ENCODE measurements around the gene RRP12.

The RRP12 gene

GRCh38 chr10:97400665-97401454, at the start of gene RRP12:
Gene RRP12, minus strand, starts transcription at chr10:97401340. Its CDS starts 109 bp downstream, at chr10:97401231.
- peak within 1 kb of the TSS; percentile 80 for H3K4me3 ChIP-seq (ENCODE audit: low read depth, low read length, poor library complexity, severe bottlenecking)
- no peak for TF ChIP-seq EZH2 (IDR thresholded peaks at IDR 0.05; ENCODE audit: borderline replicate concordance, low read length)
- peak; percentile 14; the same call in 1 of the 2 replicates for TF ChIP-seq CTCF (IDR thresholded peaks at IDR 0.05; ENCODE audit: low read length)
- H2AFZ ChIP-seq (ENCODE audit: low read length) = 0 out of 2 replicates have a peak within 1 kb of the TSS, but pooled peaks have one; percentile 74

GRCh38 chr10:97450828-97451227, 49.7 kb upstream of the RRP12 start:
- Histone ChIP-seq H3K36me3 (ENCODE audit: insufficient read depth, low read length) (peaks cover 24% of the 10 kb centered on the region), H3K9ac (ENCODE audit: low read length) (no peak overlapping the region), H3K79me2 (ENCODE audit: insufficient read depth, low read length) (peaks cover 10% of the 10 kb centered on the region), H4K20me1 (ENCODE audit: insufficient read depth, low read length) (no peaks in the 10 kb centered on the region), H3K9me2 (ENCODE audit: low read depth, low read length) (no peaks in the 10 kb centered on the region), H3K9me3 (ENCODE audit: low read length) (no peaks in the 10 kb centered on the region), H3K4me2 (ENCODE audit: low read length) (no peak overlapping the region), H3K27me3 (ENCODE audit: insufficient read depth, low read length) (no peaks in the 10 kb centered on the region), H3K4me3 (ENCODE audit: low read depth, low read length, poor library complexity, severe bottlenecking) (no peak overlapping the region), H3F3A (ENCODE audit: insufficient read depth, low read length) (no peaks in the 10 kb centered on the region), H3K4me1 (ENCODE audit: insufficient read depth, low read length, severe bottlenecking) (peaks cover 17% of the 10 kb centered on the region), H3K27ac (ENCODE audit: low read depth, low read length, poor library complexity, severe bottlenecking) (no peak overlapping the region), H2AFZ (ENCODE audit: low read length) (no peak overlapping the region)
- TF ChIP-seq CTCF (IDR thresholded peaks at IDR 0.05; ENCODE audit: low read length) = no peak
- no peak for TF ChIP-seq EZH2 (IDR thresholded peaks at IDR 0.05; ENCODE audit: borderline replicate concordance, low read length)

More at GRCh38 chr10:97400665-97401454, at the start of gene RRP12:
- peaks cover 15% of the 10 kb centered on the region for H3K4me1 ChIP-seq (ENCODE audit: insufficient read depth, low read length, severe bottlenecking)
- H3F3A ChIP-seq (ENCODE audit: insufficient read depth, low read length) = no peaks in the 10 kb centered on the region
- H4K20me1 ChIP-seq (ENCODE audit: insufficient read depth, low read length) = no peaks in the 10 kb centered on the region
- H3K27me3 ChIP-seq (ENCODE audit: insufficient read depth, low read length) = no peaks in the 10 kb centered on the region
- H3K4me2 ChIP-seq (ENCODE audit: low read length) = peak within 1 kb of the TSS; percentile 94
- no peaks in the 10 kb centered on the region for H3K9me3 ChIP-seq (ENCODE audit: low read length)
- H3K36me3 ChIP-seq (ENCODE audit: insufficient read depth, low read length) = peaks cover 6% of the 10 kb centered on the region; the same call in 1 of the 2 replicates
- no peaks in the 10 kb centered on the region for H3K79me2 ChIP-seq (ENCODE audit: insufficient read depth, low read length)
- H3K27ac ChIP-seq (ENCODE audit: low read depth, low read length, poor library complexity, severe bottlenecking) = peak within 1 kb of the TSS; percentile 18
- peak within 1 kb of the TSS; percentile 69 for H3K9ac ChIP-seq (ENCODE audit: low read length)
- H3K9me2 ChIP-seq (ENCODE audit: low read depth, low read length) = no peaks in the 10 kb centered on the region

GRCh38 chr10:97445722-97446639, 44.8 kb upstream of the RRP12 start, which contains the start of the genes EXOSC1 and ZDHHC16:
Gene EXOSC1, minus strand, starts transcription at chr10:97446006. Its CDS starts 21 bp downstream, at chr10:97445985.
Gene ZDHHC16, plus strand, starts transcription at chr10:97446175. Its CDS starts 5,501 bp downstream, at chr10:97451676.
- H3K4me3 ChIP-seq (ENCODE audit: low read depth, low read length, poor library complexity, severe bottlenecking) = peak within 1 kb of the TSS; percentile 92
- no peak within 1 kb of the TSS for H2AFZ ChIP-seq (ENCODE audit: low read length)
- H3K9me3 ChIP-seq (ENCODE audit: low read length) = no peaks in the 10 kb centered on the region
- H3K9me2 ChIP-seq (ENCODE audit: low read depth, low read length) = no peaks in the 10 kb centered on the region
- H3K4me2 ChIP-seq (ENCODE audit: low read length) = peak within 1 kb of the TSS; percentile 94
- no peaks in the 10 kb centered on the region for H4K20me1 ChIP-seq (ENCODE audit: insufficient read depth, low read length)
- H3F3A ChIP-seq (ENCODE audit: insufficient read depth, low read length) = no peaks in the 10 kb centered on the region
- peaks cover 27% of the 10 kb centered on the region for H3K4me1 ChIP-seq (ENCODE audit: insufficient read depth, low read length, severe bottlenecking)
- no peak within 1 kb of the TSS for H3K27ac ChIP-seq (ENCODE audit: low read depth, low read length, poor library complexity, severe bottlenecking)
- peaks cover 2% of the 10 kb centered on the region; the same call in 1 of the 2 replicates for H3K36me3 ChIP-seq (ENCODE audit: insufficient read depth, low read length)
- H3K79me2 ChIP-seq (ENCODE audit: insufficient read depth, low read length) = peaks cover 17% of the 10 kb centered on the region
- H3K9ac ChIP-seq (ENCODE audit: low read length) = peak within 1 kb of the TSS; percentile 84
- TF ChIP-seq CTCF (IDR thresholded peaks at IDR 0.05; ENCODE audit: low read length) = no peak; the same call in 1 of the 2 replicates
- no peak for TF ChIP-seq EZH2 (IDR thresholded peaks at IDR 0.05; ENCODE audit: borderline replicate concordance, low read length)
- H3K27me3 ChIP-seq (ENCODE audit: insufficient read depth, low read length) = no peaks in the 10 kb centered on the region

Data from OCI-LY1 (cell line).